ENCODE measurements around the gene GTF3C4.

The GTF3C4 gene

GRCh38 chr9:132728071-132728470, 57.8 kb downstream of the GTF3C4 start:
- Mint-ChIP-seq H3K36me3 (ENCODE audit: low read depth) (no peaks in the 10 kb centered on the region), H3K27me3 (peaks cover 22% of the 10 kb centered on the region), H3K27ac (no peak overlapping the region), H3K9me3 (no peaks in the 10 kb centered on the region), H3K4me3 (no peak overlapping the region), H3K4me1 (ENCODE audit: low read depth) (no peaks in the 10 kb centered on the region)
- DNase-seq = no peak

- Mint-ChIP-seq H3K27ac (no peak overlapping the region), H3K4me3 (no peak overlapping the region), H3K27me3 (peaks cover 21% of the 10 kb centered on the region), H3K4me1 (ENCODE audit: low read depth) (no peaks in the 10 kb centered on the region), H3K36me3 (ENCODE audit: low read depth) (no peaks in the 10 kb centered on the region), H3K9me3 (no peaks in the 10 kb centered on the region)
- DNase-seq = no peak
These were observed 58.2 kb downstream of the GTF3C4 start for GRCh38 chr9:132728497-132728896.

GRCh38 chr9:132729235-132729890, 59.1 kb downstream of the GTF3C4 start:
- no peaks in the 10 kb centered on the region for H3K36me3 Mint-ChIP-seq (ENCODE audit: low read depth)
- peaks cover 30% of the 10 kb centered on the region for H3K27me3 Mint-ChIP-seq
- no peaks in the 10 kb centered on the region for H3K9me3 Mint-ChIP-seq
- H3K4me3 Mint-ChIP-seq = no peak overlapping the region
- no peak for DNase-seq
- no peak overlapping the region for H3K27ac Mint-ChIP-seq
- H3K4me1 Mint-ChIP-seq (ENCODE audit: low read depth) = no peaks in the 10 kb centered on the region

- H3K4me1 Mint-ChIP-seq (ENCODE audit: low read depth) = no peaks in the 10 kb centered on the region
- no peak overlapping the region for H3K4me3 Mint-ChIP-seq
- H3K36me3 Mint-ChIP-seq (ENCODE audit: low read depth) = no peaks in the 10 kb centered on the region
- H3K27ac Mint-ChIP-seq = no peak overlapping the region
- no peaks in the 10 kb centered on the region for H3K9me3 Mint-ChIP-seq
- peaks cover 33% of the 10 kb centered on the region for H3K27me3 Mint-ChIP-seq
- DNase-seq = no peak
These were observed 60.1 kb downstream of the GTF3C4 start for GRCh38 chr9:132730054-132731033.

- peaks cover 35% of the 10 kb centered on the region for H3K27me3 Mint-ChIP-seq
These were observed 61.0 kb downstream of the GTF3C4 start for GRCh38 chr9:132731230-132731629.

GRCh38 chr9:132732326-132733259, 62.3 kb downstream of the GTF3C4 start:
- DNase-seq = no peak
- Mint-ChIP-seq H3K9me3 (no peaks in the 10 kb centered on the region), H3K4me1 (ENCODE audit: low read depth) (no peaks in the 10 kb centered on the region), H3K27ac (no peak overlapping the region), H3K36me3 (ENCODE audit: low read depth) (no peaks in the 10 kb centered on the region), H3K4me3 (no peak overlapping the region), H3K27me3 (peaks cover 26% of the 10 kb centered on the region)

More at GRCh38 chr9:132731230-132731629, 61.0 kb downstream of the GTF3C4 start:
- H3K27ac Mint-ChIP-seq = no peak overlapping the region
- no peaks in the 10 kb centered on the region for H3K9me3 Mint-ChIP-seq
- no peaks in the 10 kb centered on the region for H3K4me1 Mint-ChIP-seq (ENCODE audit: low read depth)
- H3K36me3 Mint-ChIP-seq (ENCODE audit: low read depth) = no peaks in the 10 kb centered on the region
- DNase-seq = no peak
- H3K4me3 Mint-ChIP-seq = no peak overlapping the region

- Mint-ChIP-seq H3K4me1 (ENCODE audit: low read depth) (no peaks in the 10 kb centered on the region), H3K27me3 (peaks cover 21% of the 10 kb centered on the region), H3K4me3 (no peak overlapping the region), H3K27ac (no peak overlapping the region), H3K9me3 (no peaks in the 10 kb centered on the region), H3K36me3 (ENCODE audit: low read depth) (no peaks in the 10 kb centered on the region)
- no peak for DNase-seq
These were observed 63.1 kb downstream of the GTF3C4 start for GRCh38 chr9:132733260-132733815.

- Mint-ChIP-seq H3K27ac (no peak overlapping the region), H3K9me3 (no peaks in the 10 kb centered on the region), H3K27me3 (peaks cover 41% of the 10 kb centered on the region), H3K36me3 (ENCODE audit: low read depth) (no peaks in the 10 kb centered on the region), H3K4me1 (ENCODE audit: low read depth) (peaks cover 2% of the 10 kb centered on the region), H3K4me3 (no peak overlapping the region)
- DNase-seq = no peak
These were observed 69.5 kb downstream of the GTF3C4 start for GRCh38 chr9:132739710-132740310.

GRCh38 chr9:132740526-132741309, 70.5 kb downstream of the GTF3C4 start:
- H3K36me3 Mint-ChIP-seq (ENCODE audit: low read depth) = no peaks in the 10 kb centered on the region
- peaks cover 6% of the 10 kb centered on the region for H3K4me1 Mint-ChIP-seq (ENCODE audit: low read depth)
- H3K4me3 Mint-ChIP-seq = no peak overlapping the region
- peaks cover 49% of the 10 kb centered on the region for H3K27me3 Mint-ChIP-seq
- DNase-seq = no peak
- H3K9me3 Mint-ChIP-seq = no peaks in the 10 kb centered on the region
- H3K27ac Mint-ChIP-seq = no peak overlapping the region

GRCh38 chr9:132742821-132743311, 72.6 kb downstream of the GTF3C4 start:
- Mint-ChIP-seq H3K4me1 (ENCODE audit: low read depth) (peaks cover 6% of the 10 kb centered on the region), H3K36me3 (ENCODE audit: low read depth) (no peaks in the 10 kb centered on the region), H3K4me3 (no peak overlapping the region), H3K27ac (no peak overlapping the region), H3K9me3 (no peaks in the 10 kb centered on the region), H3K27me3 (peaks cover 55% of the 10 kb centered on the region)
- no peak for DNase-seq

GRCh38 chr9:132743931-132744479, 73.7 kb downstream of the GTF3C4 start:
- no peak overlapping the region for H3K27ac Mint-ChIP-seq
- H3K36me3 Mint-ChIP-seq (ENCODE audit: low read depth) = no peaks in the 10 kb centered on the region
- H3K9me3 Mint-ChIP-seq = no peaks in the 10 kb centered on the region
- peaks cover 57% of the 10 kb centered on the region for H3K27me3 Mint-ChIP-seq
- DNase-seq = no peak
- peaks cover 6% of the 10 kb centered on the region for H3K4me1 Mint-ChIP-seq (ENCODE audit: low read depth)
- no peak overlapping the region for H3K4me3 Mint-ChIP-seq
